HCT116 (cell line): ENCODE data around the gene GNG12. TPM values are rescaled to one million over a fixed set of nuclear protein-coding genes. Genes with fewer than 3 reads are reported as not detected.

Experiments
- ATAC-seq: fragments of 200-7000 bp; cut with Tn5 transposase; 2 replicates; pipeline ENCODE4 v1.9.1; 2020; ENCODE audit warnings: mild to moderate bottlenecking, moderate library complexity
- BruUV-seq: library from RNA; stranded (reverse); fragments of 400-500 nt; replicated peaks from 2 replicates; lab custom pipeline; 2021; lab: Mats Ljungman, UMichigan
- CTCF ChIA-PET: fragments of 300-600 bp; sonication (Branson Sonifier 250); formaldehyde crosslinking; loops from one replicate; lab custom pipeline; 2021; ENCODE audit warnings: antibody characterized with exemption; lab: Charles Lee
- POLR2A ChIA-PET: fragments of 300-600, 350-600 bp; sonication (Branson Sonifier 250); formaldehyde crosslinking; loops from one replicate; lab custom pipeline; 2021; ENCODE audit warnings: antibody characterized with exemption; lab: Charles Lee
- RAD21 ChIA-PET, 2 experiments: fragments of 300-600 bp; sonication (Branson Sonifier 250); formaldehyde crosslinking; loops; one replicate each; lab custom pipeline; 2023; ENCODE audit warnings: low total read pairs in 2 of 2; ENCODE audit not compliant: uncharacterized antibody in 2 of 2, unreplicated experiment in 2 of 2, low non-redundant PET in 1 of 2; lab: Charles Lee
- DNase-seq: peaks from one replicate; pipeline ENCODE4 v3.0.0-alpha.2; 2010; ENCODE audit warnings: low read depth, low spot score
- H2AFZ ChIP-seq: fragments of 200-600 bp; shearing (Covaris generic), sonication (generic); 2 replicates; pipeline ENCODE4 v1.6.1; 2017; ENCODE audit warnings: low read depth, mixed run types, mixed read lengths, antibody characterized with exemption, low read length; ENCODE audit not compliant: poor library complexity, severe bottlenecking
- H3K27ac ChIP-seq: 2 replicates; pipeline ENCODE4 v1.5.1; 2012; ENCODE audit warnings: low read depth, low read length
- H3K27me3 ChIP-seq: fragments of 200-600 bp; sonication (generic); 2 replicates; pipeline ENCODE4 v1.6.1; 2016; ENCODE audit warnings: mixed run types, low read length, mixed read lengths; ENCODE audit not compliant: insufficient read depth
- H3K36me3 ChIP-seq, 2 experiments: fragments of 200-500 bp in 1 of 2; fragments of 200-600 bp in 1 of 2; sonication (Bioruptor generic) in 1 of 2; sonication (generic) in 1 of 2; 2 replicates each; pipeline versions ENCODE4 v1.5.1 to v1.6.1; 2014 to 2016; ENCODE audit warnings: low read length in 2 of 2, inconsistent platforms in 1 of 2, mixed read lengths in 1 of 2, mixed run types in 1 of 2; ENCODE audit not compliant: insufficient read depth in 2 of 2, control insufficient read depth in 1 of 2
- H3K4me1 ChIP-seq, 2 experiments: fragments of 200-600 bp in 1 of 2; sonication (generic) in 1 of 2; 2 replicates each; pipeline versions ENCODE4 v1.5.1 to v1.6.1; 2012 to 2017; ENCODE audit warnings: low read length in 2 of 2, inconsistent platforms in 1 of 2, mild to moderate bottlenecking in 1 of 2, mixed read lengths in 1 of 2, mixed run types in 1 of 2, moderate library complexity in 1 of 2; ENCODE audit not compliant: insufficient read depth in 2 of 2, control insufficient read depth in 1 of 2
- H3K4me2 ChIP-seq: fragments of 200-600 bp; sonication (generic); 2 replicates; pipeline ENCODE4 v1.6.1; 2017; ENCODE audit warnings: mixed run types, low read length, mixed read lengths
- H3K4me3 ChIP-seq, 2 experiments: fragments of 200-600 bp in 1 of 2; sonication (generic) in 1 of 2; replicated peaks in 1 of 2; 2 replicates each; pipeline ENCODE4 v1.5.1; 2011 to 2016; ENCODE audit warnings: low read length in 2 of 2, control low read depth in 1 of 2, low read depth in 1 of 2, mild to moderate bottlenecking in 1 of 2, mixed read lengths in 1 of 2, mixed run types in 1 of 2
- H3K79me2 ChIP-seq: fragments of 200-600 bp; sonication (generic); 2 replicates; pipeline ENCODE4 v1.6.1; 2017; ENCODE audit warnings: mild to moderate bottlenecking, mixed run types, low read length, moderate library complexity, mixed read lengths; ENCODE audit not compliant: insufficient read depth
- H3K9ac ChIP-seq: fragments of 200-600 bp; sonication (generic); 2 replicates; pipeline ENCODE4 v1.6.1; 2016; ENCODE audit warnings: low read length, mixed read lengths
- H3K9me2 ChIP-seq: fragments of 200-600 bp; sonication (generic), shearing (Covaris generic); 2 replicates; pipeline ENCODE4 v1.6.1; 2017; ENCODE audit warnings: mixed run types, mild to moderate bottlenecking, moderate library complexity; ENCODE audit not compliant: insufficient read depth
- H3K9me3 ChIP-seq, 2 experiments: fragments of 200-500 bp in 1 of 2; fragments of 200-600 bp in 1 of 2; sonication (Bioruptor generic) in 1 of 2; sonication (generic) in 1 of 2; 2 replicates each; pipeline ENCODE4 v1.6.1; 2014 to 2017; ENCODE audit warnings: low read length in 2 of 2, mixed read lengths in 2 of 2, inconsistent platforms in 1 of 2, low read depth in 1 of 2, mild to moderate bottlenecking in 1 of 2, mixed run types in 1 of 2, moderate library complexity in 1 of 2; ENCODE audit not compliant: control insufficient read depth in 1 of 2, insufficient read depth in 1 of 2
- H4K20me1 ChIP-seq: fragments of 200-600 bp; sonication (generic), shearing (Covaris generic); 2 replicates; pipeline ENCODE4 v1.6.1; 2017; ENCODE audit warnings: mixed run types, mild to moderate bottlenecking, moderate library complexity; ENCODE audit not compliant: insufficient read depth
- CBX3 ChIP-seq: IDR thresholded peaks from 2 replicates; pipeline ENCODE4 v1.6.1; 2012; ENCODE audit warnings: low read depth
- CTCF ChIP-seq, 3 experiments: fragments of 200-600 bp in 1 of 3; sonication (generic) in 1 of 3; IDR thresholded peaks in 2 of 3; conservative IDR thresholded peaks in 1 of 3; 2 replicates each; pipeline ENCODE4 v1.5.1; 2012 to 2017; ENCODE audit warnings: low read depth in 2 of 3, low read length in 2 of 3, antibody characterized with exemption in 1 of 3, borderline replicate concordance in 1 of 3, control low read depth in 1 of 3, mild to moderate bottlenecking in 1 of 3, mixed read lengths in 1 of 3, mixed run types in 1 of 3, moderate library complexity in 1 of 3; ENCODE audit not compliant: insufficient read depth in 1 of 3
- EGR1 ChIP-seq: IDR thresholded peaks from 2 replicates; pipeline ENCODE4 v1.6.1; 2012; ENCODE audit warnings: low read depth
- ELF1 ChIP-seq: IDR thresholded peaks from 2 replicates; pipeline ENCODE4 v1.6.1; 2012; ENCODE audit warnings: low read depth, borderline replicate concordance
- FOSL1 ChIP-seq: IDR thresholded peaks from 2 replicates; pipeline ENCODE4 v1.6.1; 2012; ENCODE audit warnings: low read depth
- POLR2A ChIP-seq: IDR thresholded peaks from 2 replicates; pipeline ENCODE4 v1.7.0; 2011; ENCODE audit warnings: borderline replicate concordance; ENCODE audit not compliant: insufficient read depth, insufficient read length; ENCODE audit errors: extremely low read depth
- RAD21 ChIP-seq: IDR thresholded peaks from 2 replicates; pipeline ENCODE4 v1.6.1; 2012; ENCODE audit warnings: low read depth, mild to moderate bottlenecking
- SIN3A ChIP-seq: IDR thresholded peaks from 2 replicates; pipeline ENCODE4 v1.6.1; 2012; ENCODE audit warnings: low read depth
- SRF ChIP-seq: IDR thresholded peaks from 2 replicates; pipeline ENCODE4 v1.6.1; 2012; ENCODE audit warnings: low read depth
- YY1 ChIP-seq: IDR thresholded peaks from 2 replicates; pipeline ENCODE4 v1.6.1; 2011; ENCODE audit warnings: low read length, low read depth, moderate library complexity, mild to moderate bottlenecking; ENCODE audit not compliant: insufficient replicate concordance; ENCODE audit errors: extremely low read depth
- ZFX ChIP-seq: fragments of 450-650 bp; IDR thresholded peaks from 2 replicates; pipeline ENCODE4 v1.6.1; 2017
- intact Hi-C: fragments of 100-400 bp; cut with micrococcal nuclease; formaldehyde crosslinking; loops from 2 replicates; pipeline ENCODE4 v1.10.0; 2022
- total RNA-seq: library from RNA; stranded (reverse); gene quantifications from one replicate; pipeline ENCODE4 v1.2.1, GENCODE V29; 2021; ENCODE audit not compliant: unreplicated experiment
- TF ChIP-seq, protein P1 (sequence below): IDR thresholded peaks from 2 replicates; pipeline ENCODE4 v1.6.1; 2012; ENCODE audit warnings: low read depth

Gene GNG12
- total RNA-seq, 1 experiment from 2014 or later = 49.6 TPM

DNA sequence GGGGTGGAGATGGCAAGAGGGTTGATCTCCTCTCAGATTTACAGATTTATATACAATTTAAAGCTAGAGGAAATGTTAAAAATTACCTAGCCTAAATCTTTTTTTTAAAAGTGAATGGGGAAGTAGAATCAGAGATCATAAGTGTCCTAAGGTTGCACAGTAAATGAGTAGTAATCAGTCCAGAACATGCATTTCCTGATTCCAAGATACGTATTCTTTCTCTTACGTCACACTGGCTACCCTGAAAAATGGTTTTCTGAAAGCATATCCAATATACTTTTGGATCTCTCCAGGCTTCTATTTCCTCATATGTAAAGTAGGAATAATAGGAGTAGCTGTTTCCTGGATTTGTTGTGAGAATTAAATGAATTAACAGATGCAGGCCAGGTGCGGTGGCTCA is 136.6 kb downstream of the GNG12 start:
- no peaks in the 10 kb centered on the region for H3K27me3 ChIP-seq
- H2AFZ ChIP-seq = no peak overlapping the region
- TF ChIP-seq CTCF (IDR thresholded peaks at IDR 0.05 in 2 of 3, conservative IDR thresholded peaks at IDR 0.05 in 1 of 3; ENCODE audit: borderline replicate concordance in 1 of 3, insufficient read depth in 1 of 3, low read depth in 2 of 3, low read length in 2 of 3) = no peak
- TF ChIP-seq RAD21 = no peak
- no peak for TF ChIP-seq POLR2A
- TF ChIP-seq CBX3 = no peak
- no peak for TF ChIP-seq YY1
- no peak for TF ChIP-seq FOSL1
- no peak for TF ChIP-seq ELF1
- no peak for TF ChIP-seq SIN3A
- TF ChIP-seq, protein P1, sequence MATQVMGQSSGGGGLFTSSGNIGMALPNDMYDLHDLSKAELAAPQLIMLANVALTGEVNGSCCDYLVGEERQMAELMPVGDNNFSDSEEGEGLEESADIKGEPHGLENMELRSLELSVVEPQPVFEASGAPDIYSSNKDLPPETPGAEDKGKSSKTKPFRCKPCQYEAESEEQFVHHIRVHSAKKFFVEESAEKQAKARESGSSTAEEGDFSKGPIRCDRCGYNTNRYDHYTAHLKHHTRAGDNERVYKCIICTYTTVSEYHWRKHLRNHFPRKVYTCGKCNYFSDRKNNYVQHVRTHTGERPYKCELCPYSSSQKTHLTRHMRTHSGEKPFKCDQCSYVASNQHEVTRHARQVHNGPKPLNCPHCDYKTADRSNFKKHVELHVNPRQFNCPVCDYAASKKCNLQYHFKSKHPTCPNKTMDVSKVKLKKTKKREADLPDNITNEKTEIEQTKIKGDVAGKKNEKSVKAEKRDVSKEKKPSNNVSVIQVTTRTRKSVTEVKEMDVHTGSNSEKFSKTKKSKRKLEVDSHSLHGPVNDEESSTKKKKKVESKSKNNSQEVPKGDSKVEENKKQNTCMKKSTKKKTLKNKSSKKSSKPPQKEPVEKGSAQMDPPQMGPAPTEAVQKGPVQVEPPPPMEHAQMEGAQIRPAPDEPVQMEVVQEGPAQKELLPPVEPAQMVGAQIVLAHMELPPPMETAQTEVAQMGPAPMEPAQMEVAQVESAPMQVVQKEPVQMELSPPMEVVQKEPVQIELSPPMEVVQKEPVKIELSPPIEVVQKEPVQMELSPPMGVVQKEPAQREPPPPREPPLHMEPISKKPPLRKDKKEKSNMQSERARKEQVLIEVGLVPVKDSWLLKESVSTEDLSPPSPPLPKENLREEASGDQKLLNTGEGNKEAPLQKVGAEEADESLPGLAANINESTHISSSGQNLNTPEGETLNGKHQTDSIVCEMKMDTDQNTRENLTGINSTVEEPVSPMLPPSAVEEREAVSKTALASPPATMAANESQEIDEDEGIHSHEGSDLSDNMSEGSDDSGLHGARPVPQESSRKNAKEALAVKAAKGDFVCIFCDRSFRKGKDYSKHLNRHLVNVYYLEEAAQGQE = no peak
- no peak for TF ChIP-seq ZFX
- no peak for TF ChIP-seq SRF
- no peak for TF ChIP-seq EGR1
- no peaks in the 10 kb centered on the region for H3K9me2 ChIP-seq
- RAD21 ChIA-PET = interaction anchor here in 1 of 2 experiments (0.7 kb wide), 1 partner anchor 122 kb away, joined by 3 read pairs; no protein-coding TSS in a partner anchor
- H3K79me2 ChIP-seq = no peaks in the 10 kb centered on the region
- no peak overlapping the region for H3K4me2 ChIP-seq
- H3K9ac ChIP-seq = no peak overlapping the region
- no peak overlapping the region for H3K27ac ChIP-seq
- DNase-seq = no peak
- CTCF ChIA-PET = interaction anchor here (1.1 kb wide), 1 partner anchor 64 kb away, joined by 3 read pairs; no protein-coding TSS in a partner anchor
- no peaks in the 10 kb centered on the region for H4K20me1 ChIP-seq
- no peaks in the 10 kb centered on the region for H3K36me3 ChIP-seq
- POLR2A ChIA-PET = interaction anchor here (1.6 kb wide), 1 partner anchor 11 kb away, joined by 12 read pairs; the partner anchor contains the start of gene GADD45A
- peaks cover 28 to 34% of the 10 kb centered on the region in 2 experiments for H3K4me1 ChIP-seq
- intact Hi-C loops = no loop called here
- no TSS peak for BruUV-seq
- H3K9me3 ChIP-seq = no peaks in the 10 kb centered on the region
- no peak for ATAC-seq
- H3K4me3 ChIP-seq = no peak overlapping the region
